Cerebellar cortex (tissue), 1 donor: ENCODE results near the gene MYO19.
"Not testable (repeated sequence)": the region's sequence is repeated elsewhere in the genome, so short reads cannot be mapped to it uniquely, and the experiment has no call there.

Source experiments
- DNase-seq: peaks from one replicate; pipeline ENCODE4 v3.0.0-alpha.2; 2015; ENCODE audit warnings: low spot score

The MYO19 gene

GRCh38 chr17:36501963-36502362 lies 32.7 kb downstream of the MYO19 start:
- no peak for DNase-seq

- no peak for DNase-seq
Measured at GRCh38 chr17:36501351-36501750, 33.3 kb downstream of the MYO19 start.

- no peak for DNase-seq
Measured at GRCh38 chr17:36500745-36501225, 33.9 kb downstream of the MYO19 start.

GRCh38 chr17:36498560-36499300 lies 35.9 kb downstream of the MYO19 start:
- DNase-seq = no peak

GRCh38 chr17:36498155-36498554 lies 36.5 kb downstream of the MYO19 start:
- no peak for DNase-seq

GRCh38 chr17:36496018-36496789 lies 38.5 kb downstream of the MYO19 start:
- peak; percentile 16 for DNase-seq

- no peak for DNase-seq
Measured at GRCh38 chr17:36495076-36495578, 39.5 kb downstream of the MYO19 start.

GRCh38 chr17:36494674-36495073 lies 40.0 kb downstream of the MYO19 start:
- DNase-seq = no peak

- DNase-seq = no peak
Measured at GRCh38 chr17:36493956-36494355, 40.7 kb downstream of the MYO19 start.

GRCh38 chr17:36486204-36487194 lies 48.2 kb downstream of the MYO19 start, which contains the start of gene ZNHIT3:
Gene ZNHIT3, plus strand, starts transcription at chr17:36486681. Its CDS starts 19 bp downstream, at chr17:36486700.
- DNase-seq = peak; percentile 97

GRCh38 chr17:36485805-36486203 lies 48.9 kb downstream of the MYO19 start:
- no peak for DNase-seq

GRCh38 chr17:36485027-36485426 lies 49.6 kb downstream of the MYO19 start:
- DNase-seq = no peak

- not testable (repeated sequence) for DNase-seq
Measured at GRCh38 chr17:36484021-36484420, 50.6 kb downstream of the MYO19 start.

- DNase-seq = peak; percentile 76
Measured at GRCh38 chr17:36482611-36483504, 51.8 kb downstream of the MYO19 start.

- no peak for DNase-seq
Measured at GRCh38 chr17:36481829-36482228, 52.8 kb downstream of the MYO19 start.

- peak; percentile 98 for DNase-seq
Measured at GRCh38 chr17:36475346-36475970, 59.2 kb downstream of the MYO19 start.

- DNase-seq = no peak
Measured at GRCh38 chr17:36474571-36474970, 60.1 kb downstream of the MYO19 start.

GRCh38 chr17:36470499-36470898 lies 64.2 kb downstream of the MYO19 start:
- DNase-seq = no peak

GRCh38 chr17:36469733-36470132 lies 64.9 kb downstream of the MYO19 start:
- no peak for DNase-seq
